Measurements from ENCODE around the gene CNTRL.

DNA sequence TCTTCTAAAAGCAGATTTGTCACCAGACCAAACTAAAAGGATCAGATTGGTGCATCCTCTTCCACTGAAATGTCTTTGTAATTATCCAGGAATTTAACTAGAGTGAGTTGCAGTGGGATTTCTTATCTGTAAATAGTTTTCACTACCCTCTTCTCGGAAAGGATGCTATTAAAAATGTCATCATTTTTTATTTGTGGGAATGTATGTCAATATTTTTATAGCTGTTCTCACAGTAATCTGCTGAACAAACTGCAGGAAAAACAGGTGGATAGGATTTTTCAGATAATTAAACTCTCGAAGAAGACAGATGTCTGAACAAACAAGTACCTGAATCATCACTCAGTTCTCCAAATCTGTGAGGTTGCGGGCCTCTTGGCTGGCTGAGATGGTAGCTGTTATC lies 64.2 kb downstream of the CNTRL start:
- TF ChIP-seq POLR2A (IDR thresholded peaks at IDR 0.05) = no peak
- TF ChIP-seq, protein P1, sequence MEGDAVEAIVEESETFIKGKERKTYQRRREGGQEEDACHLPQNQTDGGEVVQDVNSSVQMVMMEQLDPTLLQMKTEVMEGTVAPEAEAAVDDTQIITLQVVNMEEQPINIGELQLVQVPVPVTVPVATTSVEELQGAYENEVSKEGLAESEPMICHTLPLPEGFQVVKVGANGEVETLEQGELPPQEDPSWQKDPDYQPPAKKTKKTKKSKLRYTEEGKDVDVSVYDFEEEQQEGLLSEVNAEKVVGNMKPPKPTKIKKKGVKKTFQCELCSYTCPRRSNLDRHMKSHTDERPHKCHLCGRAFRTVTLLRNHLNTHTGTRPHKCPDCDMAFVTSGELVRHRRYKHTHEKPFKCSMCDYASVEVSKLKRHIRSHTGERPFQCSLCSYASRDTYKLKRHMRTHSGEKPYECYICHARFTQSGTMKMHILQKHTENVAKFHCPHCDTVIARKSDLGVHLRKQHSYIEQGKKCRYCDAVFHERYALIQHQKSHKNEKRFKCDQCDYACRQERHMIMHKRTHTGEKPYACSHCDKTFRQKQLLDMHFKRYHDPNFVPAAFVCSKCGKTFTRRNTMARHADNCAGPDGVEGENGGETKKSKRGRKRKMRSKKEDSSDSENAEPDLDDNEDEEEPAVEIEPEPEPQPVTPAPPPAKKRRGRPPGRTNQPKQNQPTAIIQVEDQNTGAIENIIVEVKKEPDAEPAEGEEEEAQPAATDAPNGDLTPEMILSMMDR (IDR thresholded peaks at IDR 0.05) = no peak
